HS-5 (cell line): ENCODE results near the gene FXYD7.

Source experiments
- DNase-seq: peaks from one replicate; pipeline ENCODE4 v3.0.0-alpha.2; 2012; ENCODE audit warnings: low read depth

The FXYD7 gene

DNA sequence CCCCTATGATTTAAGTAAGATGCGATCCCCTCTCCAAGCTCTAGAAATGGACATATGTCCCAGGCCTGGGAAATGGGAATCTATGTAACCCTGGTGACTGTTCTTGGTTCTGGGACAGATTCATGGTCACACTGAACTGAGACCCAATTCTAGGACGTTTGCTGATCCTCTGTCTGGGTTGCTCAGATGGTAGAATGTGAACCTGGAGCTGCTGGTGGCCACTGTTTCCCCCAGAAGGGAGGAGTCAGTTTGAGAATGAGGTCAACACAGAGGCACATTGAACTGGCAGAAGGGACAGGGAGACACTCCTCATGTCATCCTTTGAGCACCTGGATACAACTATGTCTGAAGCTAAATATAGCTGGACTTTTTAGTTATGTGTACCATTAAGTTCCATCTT lies 56.4 kb downstream of the FXYD7 start:
- DNase-seq, result no peak

- no peak for DNase-seq
Measured at GRCh38 chr19:35202722-35203688, 60.0 kb downstream of the FXYD7 start.
